ENCODE measurements around the gene ISYNA1. TPM values are rescaled to one million over a fixed set of nuclear protein-coding genes. Genes with fewer than 3 reads are reported as not detected.

ISYNA1 gene
- total RNA-seq, 1 donor from 2014 or later: 68.5 TPM

DNA sequence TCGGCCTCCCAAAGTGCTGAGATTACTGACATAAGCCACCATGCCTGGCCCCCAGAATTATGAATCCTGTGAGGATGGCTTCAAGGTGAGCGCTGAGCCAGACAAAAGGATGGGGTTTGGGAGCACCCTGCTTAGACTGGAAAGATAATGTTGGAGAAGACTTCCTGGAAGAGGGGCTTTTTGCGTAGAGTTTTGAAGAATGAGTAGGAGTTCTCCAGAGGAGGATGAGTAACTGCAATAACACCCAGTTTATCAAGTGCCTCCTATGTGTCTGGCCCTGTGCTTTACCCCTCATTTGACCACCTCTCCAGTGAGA is 52.6 kb downstream of the ISYNA1 start:
- TF ChIP-seq, protein P1, sequence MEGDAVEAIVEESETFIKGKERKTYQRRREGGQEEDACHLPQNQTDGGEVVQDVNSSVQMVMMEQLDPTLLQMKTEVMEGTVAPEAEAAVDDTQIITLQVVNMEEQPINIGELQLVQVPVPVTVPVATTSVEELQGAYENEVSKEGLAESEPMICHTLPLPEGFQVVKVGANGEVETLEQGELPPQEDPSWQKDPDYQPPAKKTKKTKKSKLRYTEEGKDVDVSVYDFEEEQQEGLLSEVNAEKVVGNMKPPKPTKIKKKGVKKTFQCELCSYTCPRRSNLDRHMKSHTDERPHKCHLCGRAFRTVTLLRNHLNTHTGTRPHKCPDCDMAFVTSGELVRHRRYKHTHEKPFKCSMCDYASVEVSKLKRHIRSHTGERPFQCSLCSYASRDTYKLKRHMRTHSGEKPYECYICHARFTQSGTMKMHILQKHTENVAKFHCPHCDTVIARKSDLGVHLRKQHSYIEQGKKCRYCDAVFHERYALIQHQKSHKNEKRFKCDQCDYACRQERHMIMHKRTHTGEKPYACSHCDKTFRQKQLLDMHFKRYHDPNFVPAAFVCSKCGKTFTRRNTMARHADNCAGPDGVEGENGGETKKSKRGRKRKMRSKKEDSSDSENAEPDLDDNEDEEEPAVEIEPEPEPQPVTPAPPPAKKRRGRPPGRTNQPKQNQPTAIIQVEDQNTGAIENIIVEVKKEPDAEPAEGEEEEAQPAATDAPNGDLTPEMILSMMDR (IDR thresholded peaks at IDR 0.05; ENCODE audit: unreplicated experiment): no peak
- H3K27me3 Mint-ChIP-seq (ENCODE audit: unreplicated experiment): peaks cover 9% of the 10 kb centered on the region

DNA sequence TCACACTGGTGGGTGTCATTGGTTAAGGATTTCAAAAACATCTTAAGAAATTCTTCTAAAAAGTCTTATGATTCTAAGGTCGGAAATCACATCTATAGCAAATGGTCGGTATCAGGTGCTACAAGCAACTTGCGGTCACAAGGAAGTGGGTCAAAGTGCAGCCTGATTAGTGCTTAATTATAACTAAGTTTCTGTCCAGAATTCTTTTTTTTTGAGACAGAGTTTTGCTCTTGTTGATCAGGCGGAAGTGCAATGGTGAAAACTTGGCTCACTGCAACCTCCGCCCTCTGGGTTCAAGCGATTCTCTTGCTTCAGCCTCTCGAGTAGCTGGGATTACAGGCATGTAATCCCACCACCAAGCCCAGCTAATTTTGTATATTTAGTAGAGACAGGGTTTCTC is 53.2 kb downstream of the ISYNA1 start:
- TF ChIP-seq, protein P1 (IDR thresholded peaks at IDR 0.05; ENCODE audit: unreplicated experiment): no peak
- Mint-ChIP-seq H3K27me3 (ENCODE audit: unreplicated experiment) (peaks cover 9% of the 10 kb centered on the region), H3K36me3 (ENCODE audit: low read depth, unreplicated experiment) (no peaks in the 10 kb centered on the region), H3K27ac (ENCODE audit: unreplicated experiment) (no peak overlapping the region), H3K4me3 (ENCODE audit: unreplicated experiment) (no peak overlapping the region), H3K4me1 (ENCODE audit: unreplicated experiment) (peaks cover 10% of the 10 kb centered on the region), H3K9me3 (ENCODE audit: unreplicated experiment) (no peaks in the 10 kb centered on the region)
- no peak for DNase-seq (ENCODE audit: low spot score)

More for the DNA sequence above, 52.6 kb downstream of the ISYNA1 start:
- peak overlapping the region; percentile 51 for H3K4me3 Mint-ChIP-seq (ENCODE audit: unreplicated experiment)
- no peak overlapping the region for H3K27ac Mint-ChIP-seq (ENCODE audit: unreplicated experiment)
- H3K36me3 Mint-ChIP-seq (ENCODE audit: low read depth, unreplicated experiment): no peaks in the 10 kb centered on the region
- H3K9me3 Mint-ChIP-seq (ENCODE audit: unreplicated experiment): no peaks in the 10 kb centered on the region
- peaks cover 8% of the 10 kb centered on the region for H3K4me1 Mint-ChIP-seq (ENCODE audit: unreplicated experiment)
- no peak for DNase-seq (ENCODE audit: low spot score)

Small RNAs within 50 kb of the gene (microRNA-seq; reads per million reads assigned to microRNA genes)
- gene MIR3189 (ENCODE audit: unreplicated experiment): not detected

Other genes with a start within 250 kb of the ISYNA1 start
- gene MPV17L2, start 244.9 kb downstream of the ISYNA1 start, total RNA-seq (ENCODE audit: unreplicated experiment): 17.7 TPM
- gene RAB3A, start 234.1 kb downstream of the ISYNA1 start, total RNA-seq (ENCODE audit: unreplicated experiment): 3.1 TPM
- gene PDE4C, start 211.7 kb downstream of the ISYNA1 start, total RNA-seq (ENCODE audit: unreplicated experiment): 0.85 TPM
- 1.2 TPM for gene IQCN, start 163.7 kb downstream of the ISYNA1 start, total RNA-seq (ENCODE audit: unreplicated experiment)
- gene JUND, start 156.5 kb downstream of the ISYNA1 start, total RNA-seq (ENCODE audit: unreplicated experiment): 129 TPM
- 166 TPM for gene LSM4, start 115.1 kb downstream of the ISYNA1 start, total RNA-seq (ENCODE audit: unreplicated experiment)
- 32.1 TPM for gene PGPEP1, start 97.5 kb downstream of the ISYNA1 start, total RNA-seq (ENCODE audit: unreplicated experiment)
- gene GDF15, start 52.0 kb downstream of the ISYNA1 start, total RNA-seq (ENCODE audit: unreplicated experiment): 1.3 TPM
- gene LRRC25, start 40.5 kb downstream of the ISYNA1 start, total RNA-seq (ENCODE audit: unreplicated experiment): not detected
- gene SSBP4, start 18.7 kb downstream of the ISYNA1 start, total RNA-seq (ENCODE audit: unreplicated experiment): 60.7 TPM
- gene ELL, start 83.9 kb upstream of the ISYNA1 start, total RNA-seq (ENCODE audit: unreplicated experiment): 11.0 TPM
- gene FKBP8, start 105.4 kb upstream of the ISYNA1 start, total RNA-seq (ENCODE audit: unreplicated experiment): 229 TPM
- 105 TPM for gene KXD1, start 119.7 kb upstream of the ISYNA1 start, total RNA-seq (ENCODE audit: unreplicated experiment)
- 1,465 TPM for gene UBA52, start 133.7 kb upstream of the ISYNA1 start, total RNA-seq (ENCODE audit: unreplicated experiment)
- 88.8 TPM for gene REX1BD, start 150.7 kb upstream of the ISYNA1 start, total RNA-seq (ENCODE audit: unreplicated experiment)
- gene CRLF1, start 168.7 kb upstream of the ISYNA1 start, total RNA-seq (ENCODE audit: unreplicated experiment): 0.74 TPM
- 0.15 TPM for gene TMEM59L, start 174.7 kb upstream of the ISYNA1 start, total RNA-seq (ENCODE audit: unreplicated experiment)
- gene KLHL26, start 198.9 kb upstream of the ISYNA1 start, total RNA-seq (ENCODE audit: unreplicated experiment): 5.1 TPM
- 17.5 TPM for gene CRTC1, start 245.5 kb upstream of the ISYNA1 start, total RNA-seq (ENCODE audit: unreplicated experiment)

Data from endothelial cell (in vitro differentiated cells).